ENCODE measurements around the gene CTTNBP2NL.
A peak's percentile ranks its signal among the peaks of the same experiment; 100 is the strongest.
"Not testable (repeated sequence)": the region's sequence is repeated elsewhere in the genome, so short reads cannot be mapped to it uniquely, and the experiment has no call there.

The CTTNBP2NL gene

DNA sequence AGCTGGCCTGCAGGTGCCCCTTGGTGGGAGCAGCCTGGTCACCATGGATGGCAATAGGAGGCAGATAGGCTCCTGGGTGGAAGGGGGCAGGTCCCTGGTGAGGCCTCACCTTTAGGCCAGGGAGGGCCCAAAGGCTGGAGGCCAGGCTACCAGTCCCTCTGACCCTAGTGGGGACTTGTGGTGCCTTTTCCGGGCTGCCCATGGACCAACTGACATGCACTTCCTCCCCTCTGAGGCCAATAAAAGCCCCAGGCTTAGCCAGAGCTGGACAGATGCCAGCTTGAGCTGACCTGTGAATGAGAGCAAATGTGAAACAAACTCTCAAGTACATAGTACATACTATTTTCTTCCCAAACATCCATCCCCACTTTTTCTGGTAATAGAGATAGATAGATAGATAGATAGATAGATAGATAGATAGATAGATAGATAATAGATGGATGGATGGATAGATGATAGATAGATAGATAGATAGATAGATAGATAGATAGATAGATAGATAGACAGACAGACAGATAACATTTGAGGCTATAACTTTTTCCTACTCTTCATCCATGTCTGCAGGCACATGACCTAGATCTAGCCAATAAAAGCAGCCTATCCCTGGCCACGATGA is 9.2 kb upstream of the CTTNBP2NL start:
- no peak for DNase-seq

- DNase-seq: no peak
Measured at GRCh38 chr1:112387807-112388206, 8.2 kb upstream of the CTTNBP2NL start.

DNA sequence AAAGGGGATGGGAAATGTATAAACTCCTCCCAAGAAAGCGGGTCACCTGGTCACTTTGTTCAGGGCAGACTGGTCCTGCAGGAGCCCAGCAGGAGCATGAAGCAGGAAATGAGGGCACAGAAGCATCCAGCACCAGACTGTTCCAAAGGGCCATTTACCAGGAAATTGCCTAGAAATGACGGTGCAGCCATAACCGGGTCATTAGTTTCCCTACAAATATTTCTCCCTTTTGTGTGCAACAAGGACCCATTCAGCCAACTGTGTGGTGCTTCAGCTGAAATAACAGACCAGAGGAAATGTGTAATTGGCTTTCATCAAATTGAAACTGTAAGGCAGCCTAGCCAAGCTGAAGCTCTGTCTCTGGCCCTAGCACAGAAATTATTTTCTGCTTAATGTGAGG is 7.6 kb upstream of the CTTNBP2NL start:
- no peak for DNase-seq

DNA sequence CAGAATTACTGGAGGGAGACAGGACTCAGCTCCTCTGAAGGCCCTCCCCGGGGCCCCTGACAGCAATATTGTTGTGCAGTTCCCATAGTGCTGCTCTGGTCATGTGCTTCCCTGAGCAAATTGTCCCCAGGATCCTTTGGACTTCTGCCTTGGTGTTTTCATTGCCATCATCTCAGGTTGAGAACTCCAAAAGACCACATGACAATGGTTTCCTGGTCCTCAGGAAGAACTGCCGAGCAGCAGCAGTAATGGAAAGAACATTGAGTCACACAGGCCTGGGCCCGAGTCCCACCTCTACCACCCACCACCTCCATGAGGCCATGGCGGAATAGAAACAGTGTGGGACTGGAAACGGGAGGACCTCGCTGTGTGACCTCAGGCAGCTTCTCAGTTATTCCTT is 6.3 kb upstream of the CTTNBP2NL start:
- DNase-seq: no peak

- DNase-seq: not testable (repeated sequence)
Measured at GRCh38 chr1:112390335-112390734, 5.7 kb upstream of the CTTNBP2NL start.

DNA sequence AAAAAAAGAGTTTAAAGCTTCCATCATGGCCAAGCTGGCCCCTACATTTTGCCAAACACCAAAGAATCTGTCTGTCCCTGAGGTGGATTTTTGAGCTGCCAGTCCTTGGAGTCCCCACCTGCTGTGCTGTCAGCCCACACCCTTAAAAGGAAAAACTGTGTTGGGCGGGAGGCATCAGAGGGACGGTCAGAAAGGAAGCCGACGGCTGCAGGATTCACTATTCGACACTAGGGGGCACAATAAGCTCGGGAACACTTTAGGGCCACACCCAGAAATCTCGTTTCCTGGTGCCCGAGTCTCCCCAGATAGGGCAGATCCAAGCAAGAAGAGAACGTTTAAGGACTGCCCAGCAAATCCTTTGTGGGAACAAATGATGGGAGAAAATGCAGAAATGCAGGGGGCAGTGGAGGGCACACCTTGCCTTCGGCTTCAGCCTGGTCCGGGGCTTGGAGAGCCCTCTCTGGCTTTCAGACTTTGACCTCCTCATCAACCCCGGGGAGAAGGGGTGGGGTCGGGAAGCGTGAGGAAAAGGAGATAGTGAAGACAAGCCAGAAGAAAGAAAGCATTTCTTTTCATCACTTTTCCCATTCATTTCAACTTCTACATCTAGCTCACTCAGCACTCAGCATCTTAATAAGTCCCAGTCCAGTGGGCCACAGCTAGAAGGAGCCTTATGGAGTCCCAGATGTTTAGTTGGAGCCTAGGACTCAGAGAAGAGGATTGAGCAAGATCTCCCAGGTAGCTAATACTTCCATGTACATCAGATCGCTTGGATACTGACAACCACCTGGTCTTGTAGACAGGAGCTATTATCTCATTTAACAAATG is 5.0 kb upstream of the CTTNBP2NL start:
- peak; percentile 81 to 85 for DNase-seq

- DNase-seq: no peak
Measured at GRCh38 chr1:112391603-112391940, 4.4 kb upstream of the CTTNBP2NL start.

DNA sequence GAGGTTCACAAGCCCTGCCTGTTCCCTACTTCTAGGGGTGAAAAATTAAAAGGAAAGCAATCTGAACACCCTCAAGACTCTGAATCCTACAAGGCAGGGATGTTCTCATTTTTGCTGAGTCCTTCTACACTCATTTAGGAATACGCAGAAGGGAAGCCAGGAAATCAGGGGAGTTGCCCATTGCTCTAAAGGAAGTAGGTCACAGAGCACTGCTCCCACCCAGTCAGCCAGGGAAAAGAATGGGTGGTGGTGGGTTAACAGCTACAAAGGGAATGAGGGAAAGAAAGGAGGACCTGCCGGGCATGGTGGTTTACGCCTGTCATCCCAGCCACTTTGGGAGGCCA is 2.4 kb upstream of the CTTNBP2NL start:
- no peak for DNase-seq

- no peak for DNase-seq
Measured at GRCh38 chr1:112394743-112395062, 1.3 kb upstream of the CTTNBP2NL start.

GRCh38 chr1:112395256-112395820 is 676 bp upstream of the CTTNBP2NL start:
- DNase-seq: no peak

- DNase-seq: no peak
Measured at GRCh38 chr1:112396653-112397471, 848 bp downstream of the CTTNBP2NL start.

GRCh38 chr1:112397841-112398240 is 1.8 kb downstream of the CTTNBP2NL start:
- no peak for DNase-seq

GRCh38 chr1:112399456-112399855 is 3.4 kb downstream of the CTTNBP2NL start:
- no peak for DNase-seq

DNA sequence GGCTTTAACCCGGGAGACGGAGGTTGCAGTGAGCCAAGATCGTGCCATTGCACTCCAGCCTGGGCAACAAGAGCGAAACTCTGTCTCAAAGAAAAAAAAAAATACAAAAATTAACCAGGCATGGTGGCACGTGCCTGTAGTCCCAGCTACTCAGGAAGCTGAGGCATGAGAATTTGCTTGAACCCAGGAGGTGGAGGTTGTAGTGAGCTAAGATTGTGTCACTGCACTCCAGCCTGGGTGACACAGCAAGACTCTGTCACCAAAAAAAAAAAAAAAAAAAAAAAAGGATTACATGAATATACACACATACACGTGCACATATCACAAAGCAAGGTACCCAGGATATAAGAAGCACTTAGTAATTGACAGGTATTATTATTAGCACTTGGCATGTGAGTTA is 4.7 kb downstream of the CTTNBP2NL start:
- DNase-seq: not testable (repeated sequence)

DNA sequence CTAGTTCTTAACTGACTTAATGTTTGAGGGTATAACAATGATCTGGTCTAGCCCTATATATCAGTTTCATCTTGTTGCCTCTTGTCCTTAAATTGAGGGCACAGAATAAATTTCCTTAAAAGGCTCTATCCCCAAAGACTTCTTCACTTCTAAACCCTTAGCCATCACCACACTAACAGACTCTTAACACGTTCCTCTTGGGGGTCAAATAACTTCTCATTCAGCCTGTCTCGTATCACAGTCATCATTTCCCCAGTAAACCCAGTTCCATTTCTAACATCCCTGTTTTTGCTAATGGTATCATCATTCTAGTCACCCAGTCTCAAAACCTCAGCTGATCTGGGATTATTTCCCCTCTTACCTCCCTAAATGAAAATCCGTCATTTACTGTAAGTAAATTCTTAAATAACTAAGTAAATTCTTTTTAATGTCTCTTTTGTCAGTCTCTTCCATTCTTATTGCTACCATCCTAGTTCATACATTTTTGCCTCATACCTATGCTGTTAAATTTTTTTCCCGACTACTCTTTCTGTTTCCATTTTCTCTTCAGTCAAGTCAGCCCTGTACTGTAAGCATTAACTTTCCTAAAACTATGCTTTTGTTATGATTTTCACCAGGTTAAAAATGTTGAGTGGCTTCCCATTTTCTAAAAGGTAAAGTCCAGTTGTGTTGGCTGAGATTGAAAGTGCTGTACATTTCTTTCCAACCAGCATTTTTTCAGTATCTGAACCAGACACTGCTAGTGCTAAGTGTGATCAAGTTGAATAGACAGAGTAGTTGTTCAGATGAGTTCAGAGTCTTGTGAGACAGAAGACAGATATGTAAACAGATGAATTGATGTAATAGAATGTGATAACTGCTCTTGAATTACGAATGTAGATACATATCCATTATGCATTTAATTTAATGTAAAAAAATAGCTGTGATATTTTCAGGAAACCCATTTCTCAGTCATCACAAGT is 6.9 kb downstream of the CTTNBP2NL start:
- DNase-seq: no peak

DNA sequence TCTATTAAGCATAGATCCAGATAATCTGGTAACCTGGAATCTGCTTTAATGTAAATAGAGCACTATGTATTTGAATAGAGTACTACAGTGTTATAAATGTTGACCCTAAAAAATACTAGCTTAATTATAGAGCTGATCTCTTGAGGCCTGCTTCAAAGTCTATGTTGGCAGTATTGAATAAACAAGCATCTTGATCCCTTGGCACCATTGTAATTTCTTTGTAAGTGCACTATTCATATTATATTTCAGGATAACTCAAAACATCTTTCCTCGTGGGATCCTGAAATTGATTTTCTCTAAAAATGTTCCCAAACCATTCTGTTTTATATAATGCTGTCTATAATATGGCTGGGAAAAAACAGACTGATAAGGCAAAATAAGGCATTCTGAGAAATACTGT is 10.8 kb downstream of the CTTNBP2NL start:
- DNase-seq: no peak

DNA sequence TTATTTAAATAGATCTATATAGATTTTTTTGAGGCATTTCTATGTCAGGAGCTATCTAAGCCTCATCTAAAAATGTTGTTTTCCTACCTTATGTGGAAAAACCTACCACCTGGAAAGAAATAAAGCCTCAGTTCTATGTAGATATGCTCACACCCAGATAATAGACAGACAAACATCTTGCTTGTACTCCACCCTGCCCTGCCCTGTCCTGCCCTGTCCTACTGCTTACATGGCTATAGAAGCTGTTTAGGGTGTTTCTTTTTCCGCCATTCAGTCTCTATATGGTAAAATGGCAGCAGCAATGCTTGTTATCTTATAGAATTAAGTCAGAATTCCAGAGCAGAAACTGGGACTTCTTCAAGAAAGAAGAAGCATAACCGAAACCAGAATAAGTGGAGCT is 13.4 kb downstream of the CTTNBP2NL start:
- no peak for DNase-seq

GRCh38 chr1:112410673-112411072 is 14.7 kb downstream of the CTTNBP2NL start:
- no peak for DNase-seq

- no peak for DNase-seq
Measured at GRCh38 chr1:112417271-112417670, 21.3 kb downstream of the CTTNBP2NL start.

- no peak for DNase-seq
Measured at GRCh38 chr1:112418099-112418892, 22.3 kb downstream of the CTTNBP2NL start.

DNA sequence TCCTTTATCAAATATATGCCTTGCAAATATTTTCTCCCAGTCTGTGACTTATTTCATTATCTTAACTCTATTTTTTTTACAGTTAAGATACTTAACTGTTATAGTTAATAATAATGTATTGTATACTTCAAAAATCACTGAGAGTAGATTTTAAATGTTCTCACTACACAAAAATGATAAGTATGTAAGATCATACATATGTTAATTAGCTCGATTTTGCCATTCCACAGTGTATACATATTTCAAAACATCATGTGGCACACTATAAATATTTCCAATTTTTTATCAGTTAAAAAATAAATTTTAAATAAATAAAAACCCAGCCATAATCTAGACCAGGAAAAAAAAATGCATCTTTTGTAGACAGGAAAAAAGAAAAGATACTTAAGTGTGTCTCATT is 27.2 kb downstream of the CTTNBP2NL start:
- no peak for DNase-seq

- not testable (repeated sequence) for DNase-seq
Measured at GRCh38 chr1:112423666-112424065, 27.7 kb downstream of the CTTNBP2NL start.

Measured in CD4-positive, alpha-beta T cell treated with Interleukin-1 beta for 1 hour (primary cell).